Activated CD8-positive, alpha-beta memory T cell treated with anti-CD3 and anti-CD28 coated beads, Interleukin-2, amount 50 U/mL, for 24 hours (primary cell): ENCODE data around the gene CXCR3.
"Not testable (repeated sequence)": the region's sequence is repeated elsewhere in the genome, so short reads cannot be mapped to it uniquely, and the experiment has no call there.

ENCODE experiments used
- DNase-seq: peaks from one replicate; pipeline ENCODE4 v3.0.0-alpha.2; 2020; ENCODE audit errors: extremely low read depth

CXCR3 gene

GRCh38 chrX:71636438-71637252, 18.3 kb upstream of the CXCR3 start:
- no peak for DNase-seq

- DNase-seq: no peak
These were observed 16.1 kb upstream of the CXCR3 start for GRCh38 chrX:71634366-71634765.

- DNase-seq: no peak
These were observed 14.8 kb upstream of the CXCR3 start for GRCh38 chrX:71632923-71633657.

DNA sequence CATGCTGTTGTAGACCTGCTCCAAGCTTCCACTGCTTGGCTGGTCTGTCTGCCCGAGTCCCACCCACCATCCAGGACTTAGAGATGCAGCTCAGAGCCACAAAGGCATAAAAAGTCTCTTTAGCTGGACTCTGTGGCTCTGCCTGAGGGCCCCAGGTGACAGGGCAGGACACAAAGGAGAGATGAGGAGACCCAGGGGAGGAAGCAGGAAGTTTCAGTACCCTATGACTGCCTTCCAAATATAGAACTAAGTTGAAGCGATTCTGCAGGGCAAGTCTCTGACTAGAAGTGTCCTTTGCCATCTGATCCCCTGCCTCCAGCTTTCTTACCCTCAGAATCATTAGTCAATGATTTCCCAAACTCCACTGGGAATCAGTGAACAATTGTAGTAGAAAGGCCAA, 11.2 kb upstream of the CXCR3 start:
- no peak for DNase-seq

DNA sequence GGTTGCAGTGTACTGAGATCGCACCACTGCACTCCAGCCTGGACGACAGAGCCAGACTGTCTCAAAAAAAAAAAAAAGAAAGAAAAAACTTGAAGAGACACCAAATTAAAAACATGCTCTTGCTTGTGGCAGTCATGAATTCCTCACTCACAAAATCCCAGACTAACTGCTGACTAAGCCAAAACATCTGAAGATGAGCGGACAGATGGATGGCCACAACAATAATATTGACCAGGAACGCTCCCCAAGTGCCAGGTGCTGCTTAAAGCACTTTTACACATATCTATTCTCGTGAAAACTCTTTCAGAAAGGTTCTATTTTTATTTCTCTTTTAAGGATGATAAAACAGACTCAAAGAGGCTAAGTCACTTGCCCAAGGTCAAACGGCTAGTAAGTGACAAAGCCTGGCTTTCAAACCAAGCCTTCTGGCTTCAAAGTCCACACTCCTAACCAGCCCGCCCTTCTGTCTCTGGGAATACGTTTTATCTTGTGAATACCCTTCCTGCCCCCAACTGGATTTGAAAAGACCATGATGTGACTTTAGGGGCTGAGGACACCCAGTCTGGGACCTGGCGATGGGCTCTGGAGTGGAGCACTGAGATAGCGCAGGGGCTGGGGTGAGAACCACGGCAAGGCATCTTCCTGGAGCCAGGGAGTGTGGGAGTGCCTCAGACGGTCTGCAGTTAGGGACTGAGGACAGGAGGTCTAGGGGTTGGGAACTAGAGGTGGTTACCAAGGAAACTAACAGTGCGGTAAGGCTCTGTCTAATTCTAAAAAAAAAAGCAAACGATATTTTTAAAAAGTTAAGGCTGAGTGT, 9.5 kb upstream of the CXCR3 start:
- DNase-seq: no peak

DNA sequence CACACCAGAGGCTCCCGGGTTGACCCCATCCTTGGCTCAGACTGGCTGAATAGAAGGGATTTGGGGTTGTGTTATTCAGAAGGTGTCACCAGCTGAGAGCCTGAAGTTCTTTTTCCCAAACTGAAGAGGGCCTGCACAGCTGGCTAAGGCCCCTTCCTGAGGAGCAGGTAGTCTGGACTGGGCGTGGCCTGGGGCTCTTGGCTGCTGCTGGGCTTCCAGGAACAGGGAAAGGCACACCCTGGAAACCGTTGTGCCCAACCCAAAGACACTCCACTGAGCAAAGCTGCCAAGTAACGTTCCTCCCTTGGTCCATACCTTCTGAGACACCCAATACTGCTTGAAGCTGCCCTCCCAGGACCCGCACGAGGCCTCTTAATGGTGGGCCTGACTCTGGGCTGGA, 8.3 kb upstream of the CXCR3 start:
- no peak for DNase-seq

- no peak for DNase-seq
These were observed 7.2 kb upstream of the CXCR3 start for GRCh38 chrX:71625471-71625870.

GRCh38 chrX:71623714-71624113, 5.4 kb upstream of the CXCR3 start:
- no peak for DNase-seq

DNA sequence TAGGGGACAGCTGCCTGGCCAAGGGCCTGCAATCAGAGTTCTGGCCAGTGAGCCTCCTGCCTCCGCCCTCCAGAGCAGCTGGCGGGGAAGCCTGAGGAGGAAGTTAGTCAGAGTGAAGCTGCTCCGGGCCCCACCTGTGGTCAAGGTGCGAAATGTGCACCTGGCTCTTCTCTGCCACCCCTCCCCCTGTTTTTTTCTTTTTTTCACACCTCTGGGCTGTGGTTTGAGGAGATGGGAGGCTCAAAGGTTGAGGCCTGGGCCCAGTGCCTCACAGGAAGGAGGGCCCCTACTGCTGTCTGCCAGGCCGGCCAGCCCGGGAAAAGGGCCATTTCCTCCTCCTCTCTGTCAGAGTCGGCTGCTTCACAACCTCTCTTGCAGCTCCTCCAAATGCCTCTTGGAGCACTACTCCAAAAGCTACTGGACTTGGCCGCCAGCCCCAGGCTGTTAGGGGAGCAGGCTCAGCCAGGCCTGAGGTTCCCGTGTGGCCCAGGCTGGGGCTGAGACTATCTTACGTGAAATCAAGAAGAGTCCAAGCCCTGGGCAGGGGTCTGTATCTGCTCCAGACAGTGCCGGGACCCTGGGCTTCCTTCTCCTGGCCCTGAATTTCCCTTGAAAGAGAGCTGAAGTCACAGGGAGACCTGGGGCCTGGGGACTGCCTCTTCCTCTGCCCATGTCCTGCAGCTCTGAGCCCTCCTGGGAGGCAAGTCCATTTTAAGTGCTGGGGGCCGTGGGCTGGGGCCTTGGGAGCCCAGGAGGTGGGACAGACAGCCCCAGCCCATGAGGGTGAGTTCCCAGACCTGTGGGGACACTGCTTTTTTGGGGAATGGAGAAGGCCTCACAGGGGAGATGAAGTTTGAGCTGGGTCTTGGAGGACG, 4.5 kb upstream of the CXCR3 start:
- peak; percentile 34 for DNase-seq

DNA sequence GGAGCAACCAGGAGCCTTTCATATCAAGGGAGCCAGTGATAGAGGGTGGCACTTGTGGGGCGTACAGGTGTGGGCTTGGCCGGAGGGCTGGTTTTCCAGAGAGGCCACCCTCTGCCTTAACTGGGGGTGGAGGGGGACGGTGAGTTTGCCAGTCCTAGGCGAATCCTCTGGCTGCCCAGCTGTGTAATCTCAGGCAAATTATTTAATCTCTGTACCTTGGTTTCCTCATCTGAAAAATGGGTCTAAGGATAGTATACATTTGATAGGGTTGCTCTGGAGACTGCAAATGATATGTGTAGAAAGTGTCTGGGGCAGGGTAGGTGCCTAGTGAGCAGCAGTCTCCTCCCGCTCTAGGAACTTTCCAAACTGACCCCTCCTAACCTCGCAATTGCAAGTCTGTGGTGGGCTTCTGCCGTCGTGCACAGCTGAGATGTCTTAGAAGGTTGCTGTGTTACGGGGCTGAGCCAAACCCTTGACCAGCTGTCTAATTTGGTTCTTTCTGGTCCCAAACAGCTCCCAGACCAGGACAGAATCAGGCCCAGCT, 3.8 kb upstream of the CXCR3 start:
- no peak for DNase-seq

GRCh38 chrX:71621603-71622002, 3.3 kb upstream of the CXCR3 start:
- DNase-seq: no peak

DNA sequence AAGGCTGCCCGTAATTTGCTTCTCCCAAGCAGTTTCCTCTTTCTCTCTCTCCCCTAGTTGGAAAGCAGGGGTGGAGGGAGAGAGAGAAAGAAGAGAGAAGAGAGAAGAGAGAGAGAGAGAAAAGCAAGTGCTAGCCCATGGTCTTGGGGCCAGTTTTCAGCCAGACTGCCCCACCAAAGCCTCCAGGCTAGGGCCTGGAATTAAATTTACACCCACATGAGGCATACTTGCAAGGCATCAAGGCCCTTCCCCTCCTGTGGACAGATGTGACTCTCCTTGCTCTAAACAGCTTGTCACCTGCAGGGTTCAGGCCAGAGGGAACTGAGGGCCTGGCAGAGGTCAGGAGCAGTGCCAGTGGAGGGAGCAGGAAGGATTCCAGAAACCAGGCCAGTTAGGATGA, 1.7 kb upstream of the CXCR3 start:
- no peak for DNase-seq

DNA sequence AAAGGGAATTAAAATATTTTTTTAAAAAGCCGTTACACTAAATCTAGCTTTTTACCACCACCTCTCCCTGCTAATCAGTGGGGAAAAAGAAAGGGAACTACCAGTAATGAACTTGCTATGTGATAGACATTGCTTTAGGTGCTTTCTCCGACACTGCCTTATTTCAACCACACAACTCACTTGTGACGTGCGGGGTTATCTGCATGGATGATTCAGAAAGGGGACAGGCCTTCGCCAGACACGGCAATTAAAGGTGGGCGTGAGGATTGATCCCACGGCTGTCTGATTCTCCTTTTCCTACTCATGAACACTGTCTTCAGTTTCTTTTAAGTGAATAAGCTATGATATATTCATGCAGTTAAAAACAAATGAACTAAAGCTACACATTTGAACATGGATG, 882 bp upstream of the CXCR3 start:
- DNase-seq: peak; percentile 48

DNA sequence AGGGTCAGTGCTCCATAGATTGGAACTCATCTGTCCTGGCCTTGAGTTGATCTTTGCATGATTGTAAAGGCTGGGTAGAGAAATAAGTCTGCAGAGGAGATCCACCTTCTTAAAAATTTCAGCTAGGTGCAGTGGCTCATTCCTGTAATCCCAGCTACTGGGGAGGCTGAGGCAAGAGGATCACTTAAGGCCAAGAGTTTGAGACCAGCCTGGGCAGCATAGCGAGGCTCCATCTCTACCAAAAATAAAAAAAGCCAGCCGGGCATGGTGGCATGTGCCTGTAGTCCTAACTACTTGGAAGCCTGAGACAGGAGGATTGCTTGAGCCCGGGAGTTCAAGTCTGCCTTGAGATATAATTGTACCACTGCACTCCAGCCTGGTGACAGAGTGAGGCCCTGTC, 476 bp upstream of the CXCR3 start:
- DNase-seq: no peak

- DNase-seq: no peak
These were observed 569 bp downstream of the CXCR3 start for GRCh38 chrX:71617742-71618141.

- no peak for DNase-seq
These were observed 1.4 kb downstream of the CXCR3 start for GRCh38 chrX:71616672-71617529.

DNA sequence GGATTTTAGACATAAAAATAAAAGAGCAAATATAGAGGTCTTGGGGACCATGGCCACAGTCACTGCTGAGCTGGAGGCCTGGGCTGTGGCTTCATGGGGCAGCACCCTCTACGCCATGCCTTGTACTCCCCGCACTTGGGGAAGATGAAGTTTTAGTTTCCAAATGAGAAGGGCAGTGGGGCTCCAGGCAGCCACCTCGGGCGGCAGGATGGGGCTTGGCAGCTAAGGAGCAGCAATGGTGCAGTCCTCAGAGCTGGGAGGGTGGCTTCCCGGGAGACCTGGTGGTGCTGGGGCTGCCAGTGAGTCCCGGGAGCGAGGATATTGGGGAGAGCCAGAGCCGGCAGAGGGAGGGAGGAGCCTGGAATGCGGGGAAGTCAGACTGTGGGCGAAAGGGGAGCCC, 2.4 kb downstream of the CXCR3 start:
- DNase-seq: no peak

GRCh38 chrX:71615056-71615455, 3.3 kb downstream of the CXCR3 start:
- DNase-seq: no peak

- DNase-seq: no peak
These were observed 6.1 kb downstream of the CXCR3 start for GRCh38 chrX:71612256-71612655.

DNA sequence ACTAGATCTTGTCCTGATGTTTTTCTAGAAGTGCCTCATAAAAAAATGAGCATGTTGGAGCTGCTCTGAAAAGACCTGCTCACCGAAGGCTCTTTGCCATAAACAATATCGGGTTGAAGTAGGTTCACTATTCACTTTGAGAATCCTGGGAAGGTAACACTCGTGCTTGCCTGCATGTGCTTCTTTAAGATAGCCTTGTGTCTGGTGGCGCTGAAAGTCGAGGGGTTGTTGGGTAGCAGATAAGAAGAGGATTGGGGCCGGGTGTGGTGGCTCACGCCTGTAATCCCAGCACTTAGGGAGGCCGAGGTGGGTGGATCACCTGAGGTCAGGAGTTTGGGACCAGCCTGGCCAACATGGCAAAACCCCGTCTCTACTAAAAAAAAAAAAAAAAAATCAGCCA, 6.6 kb downstream of the CXCR3 start:
- DNase-seq: not testable (repeated sequence)
